ENCODE data around the gene CACNA2D3. TPM values are rescaled to one million over a fixed set of nuclear protein-coding genes. Genes with fewer than 3 reads are reported as not detected.

Gene CACNA2D3
- total and polyA plus RNA-seq, 9 donors, result 1.4 to 3.1 (median 2.3) TPM

GRCh38 chr3:54698054-54698453 lies 575.7 kb downstream of the CACNA2D3 start:
- H3K27ac ChIP-seq (ENCODE audit: low read length), result no peak overlapping the region
- H3K4me3 ChIP-seq (ENCODE audit: low read length), result no peak overlapping the region
- no peaks in the 10 kb centered on the region for H3K36me3 ChIP-seq (ENCODE audit: control insufficient read depth, insufficient read depth, low read length)
- 20% methylated on average over 1 of the region's 1 CpG for WGBS (ENCODE audit: insufficient coverage)
- DNase-seq, result no peak
- H3K4me1 ChIP-seq (ENCODE audit: control insufficient read depth, insufficient read depth, low read length), result no peaks in the 10 kb centered on the region
- no peaks in the 10 kb centered on the region for H3K9me3 ChIP-seq (replicated peaks; ENCODE audit: control insufficient read depth, low read depth, low read length)
- no peaks in the 10 kb centered on the region for H3K27me3 ChIP-seq (ENCODE audit: control insufficient read depth, insufficient read depth, low read length)

DNA sequence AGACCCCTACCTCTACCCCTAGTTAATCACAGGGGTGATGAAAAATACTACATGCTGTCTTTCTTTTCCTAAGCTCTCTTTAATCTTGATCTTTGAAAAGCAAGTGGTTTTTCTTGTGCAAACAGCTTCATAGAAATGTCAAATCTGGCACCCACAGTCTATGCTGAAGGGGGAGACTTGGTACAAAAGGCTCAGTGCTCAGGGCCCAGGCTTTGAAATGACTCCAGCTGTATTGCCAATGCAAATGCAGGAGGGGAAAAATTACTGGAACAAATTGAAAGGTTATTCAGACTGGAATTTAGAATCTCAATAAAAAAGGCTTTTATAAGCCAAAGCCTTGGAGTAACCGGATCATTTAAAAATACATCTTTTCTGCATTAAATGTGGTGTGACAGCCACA lies 581.6 kb downstream of the CACNA2D3 start:
- peaks cover 8% of the 10 kb centered on the region for H3K4me1 ChIP-seq (ENCODE audit: control insufficient read depth, insufficient read depth, low read length)
- H3K9me3 ChIP-seq (replicated peaks; ENCODE audit: control insufficient read depth, low read depth, low read length), result no peaks in the 10 kb centered on the region
- DNase-seq, result peak; percentile 37
- no peak overlapping the region for H3K27ac ChIP-seq (ENCODE audit: low read length)
- WGBS (ENCODE audit: insufficient coverage), result no CpG with 5 or more reads among the region's 1 CpG
- H3K4me3 ChIP-seq (ENCODE audit: low read length), result no peak overlapping the region
- no peaks in the 10 kb centered on the region for H3K27me3 ChIP-seq (ENCODE audit: control insufficient read depth, insufficient read depth, low read length)
- H3K36me3 ChIP-seq (ENCODE audit: control insufficient read depth, insufficient read depth, low read length), result no peaks in the 10 kb centered on the region

GRCh38 chr3:54705730-54706129 lies 583.4 kb downstream of the CACNA2D3 start:
- no CpG with 5 or more reads among the region's 3 CpGs for WGBS (ENCODE audit: insufficient coverage)
- Histone ChIP-seq H3K4me1 (ENCODE audit: control insufficient read depth, insufficient read depth, low read length) (peaks cover 8% of the 10 kb centered on the region), H3K36me3 (ENCODE audit: control insufficient read depth, insufficient read depth, low read length) (no peaks in the 10 kb centered on the region), H3K9me3 (replicated peaks; ENCODE audit: control insufficient read depth, low read depth, low read length) (no peaks in the 10 kb centered on the region), H3K27ac (ENCODE audit: low read length) (no peak overlapping the region), H3K4me3 (ENCODE audit: low read length) (no peak overlapping the region), H3K27me3 (ENCODE audit: control insufficient read depth, insufficient read depth, low read length) (no peaks in the 10 kb centered on the region)
- DNase-seq, result no peak

DNA sequence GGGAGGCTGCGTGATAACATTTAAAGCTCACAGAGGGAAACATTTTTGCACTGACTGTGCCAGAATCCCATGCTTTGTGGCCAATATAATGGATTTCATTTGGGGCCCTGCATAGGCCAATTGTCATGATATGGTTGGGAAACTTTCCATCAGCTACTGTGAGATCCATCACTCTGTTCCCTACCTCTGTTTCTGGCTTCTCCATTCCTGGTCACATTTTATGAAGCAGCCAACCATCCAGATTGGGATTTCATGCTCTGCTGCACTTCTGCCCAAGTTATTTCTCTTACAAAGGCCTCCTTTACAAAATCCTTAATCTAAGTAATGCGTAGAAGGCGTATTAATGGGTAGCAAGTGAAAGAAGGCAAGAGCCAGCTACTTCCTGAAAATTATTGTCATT lies 584.4 kb downstream of the CACNA2D3 start:
- peak overlapping the region; percentile 25 for H3K27ac ChIP-seq (ENCODE audit: low read length)
- peaks cover 8% of the 10 kb centered on the region for H3K4me1 ChIP-seq (ENCODE audit: control insufficient read depth, insufficient read depth, low read length)
- no peak overlapping the region for H3K4me3 ChIP-seq (ENCODE audit: low read length)
- no peaks in the 10 kb centered on the region for H3K36me3 ChIP-seq (ENCODE audit: control insufficient read depth, insufficient read depth, low read length)
- peak; percentile 75 for DNase-seq
- WGBS (ENCODE audit: insufficient coverage), result 40% methylated on average over 1 of the region's 3 CpGs
- no peaks in the 10 kb centered on the region for H3K27me3 ChIP-seq (ENCODE audit: control insufficient read depth, insufficient read depth, low read length)
- no peaks in the 10 kb centered on the region for H3K9me3 ChIP-seq (replicated peaks; ENCODE audit: control insufficient read depth, low read depth, low read length)

- no peak overlapping the region for H3K4me3 ChIP-seq (ENCODE audit: low read length)
- H3K27me3 ChIP-seq (ENCODE audit: control insufficient read depth, insufficient read depth, low read length), result no peaks in the 10 kb centered on the region
- no CpG with 5 or more reads among the region's 3 CpGs for WGBS (ENCODE audit: insufficient coverage)
- DNase-seq, result no peak
- no peaks in the 10 kb centered on the region for H3K36me3 ChIP-seq (ENCODE audit: control insufficient read depth, insufficient read depth, low read length)
- no peak overlapping the region for H3K27ac ChIP-seq (ENCODE audit: low read length)
- H3K9me3 ChIP-seq (replicated peaks; ENCODE audit: control insufficient read depth, low read depth, low read length), result peaks cover 2% of the 10 kb centered on the region
- peaks cover 11% of the 10 kb centered on the region for H3K4me1 ChIP-seq (ENCODE audit: control insufficient read depth, insufficient read depth, low read length)
These were observed 587.4 kb downstream of the CACNA2D3 start for GRCh38 chr3:54709785-54710184.

DNA sequence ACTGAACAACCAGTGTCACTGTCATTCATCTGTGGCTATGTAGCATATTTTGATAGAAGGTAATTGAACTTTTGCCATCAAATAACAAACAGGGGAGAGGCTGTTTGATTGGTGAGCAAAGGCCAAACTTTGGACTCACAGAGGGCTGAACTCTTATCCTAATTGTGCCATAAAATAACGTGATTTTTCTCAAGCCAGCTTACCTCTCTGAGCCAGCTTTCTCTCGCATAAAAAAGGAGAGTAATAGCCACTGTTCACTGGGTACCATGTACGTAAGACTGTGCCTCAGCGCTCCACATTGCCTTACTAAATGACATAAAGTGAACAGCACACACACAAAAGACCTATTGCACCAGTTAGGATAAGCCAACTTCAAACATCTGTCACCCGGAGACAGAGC lies 588.6 kb downstream of the CACNA2D3 start:
- no peak for DNase-seq
- peaks cover 2% of the 10 kb centered on the region for H3K9me3 ChIP-seq (replicated peaks; ENCODE audit: control insufficient read depth, low read depth, low read length)
- no peaks in the 10 kb centered on the region for H3K36me3 ChIP-seq (ENCODE audit: control insufficient read depth, insufficient read depth, low read length)
- no peak overlapping the region for H3K27ac ChIP-seq (ENCODE audit: low read length)
- H3K4me3 ChIP-seq (ENCODE audit: low read length), result no peak overlapping the region
- H3K27me3 ChIP-seq (ENCODE audit: control insufficient read depth, insufficient read depth, low read length), result no peaks in the 10 kb centered on the region
- peaks cover 6% of the 10 kb centered on the region for H3K4me1 ChIP-seq (ENCODE audit: control insufficient read depth, insufficient read depth, low read length)
- WGBS (ENCODE audit: insufficient coverage), result 83% methylated on average over 3 of the region's 5 CpGs

- H3K9me3 ChIP-seq (replicated peaks; ENCODE audit: control insufficient read depth, low read depth, low read length), result peaks cover 2% of the 10 kb centered on the region
- H3K36me3 ChIP-seq (ENCODE audit: control insufficient read depth, insufficient read depth, low read length), result no peaks in the 10 kb centered on the region
- H3K27ac ChIP-seq (ENCODE audit: low read length), result no peak overlapping the region
- peak; percentile 84 for DNase-seq
- 30% methylated on average over 3 of the region's 5 CpGs for WGBS (ENCODE audit: insufficient coverage)
- H3K27me3 ChIP-seq (ENCODE audit: control insufficient read depth, insufficient read depth, low read length), result no peaks in the 10 kb centered on the region
- H3K4me1 ChIP-seq (ENCODE audit: control insufficient read depth, insufficient read depth, low read length), result peaks cover 3% of the 10 kb centered on the region
- no peak overlapping the region for H3K4me3 ChIP-seq (ENCODE audit: low read length)
These were observed 590.2 kb downstream of the CACNA2D3 start for GRCh38 chr3:54712539-54712938.

DNA sequence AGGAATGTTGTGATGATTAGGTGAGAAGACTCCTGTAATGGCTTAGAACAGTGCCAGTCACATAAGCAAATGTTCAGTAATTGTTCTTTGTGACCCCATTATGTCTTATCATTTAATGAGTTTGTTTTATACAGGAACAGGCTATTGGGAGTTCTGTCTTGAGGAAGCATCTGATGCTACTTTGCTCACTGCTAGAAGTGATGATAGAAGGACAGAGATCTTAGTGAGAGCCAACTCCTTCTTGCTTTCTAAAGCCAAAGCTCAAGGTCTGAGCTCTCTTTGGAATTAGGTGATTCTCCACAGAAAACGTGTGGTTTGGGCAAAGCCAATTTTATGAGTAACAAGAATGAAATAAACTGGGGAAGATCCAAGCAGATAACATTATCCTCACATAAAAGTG lies 590.7 kb downstream of the CACNA2D3 start:
- DNase-seq, result no peak
- peaks cover 2% of the 10 kb centered on the region for H3K9me3 ChIP-seq (replicated peaks; ENCODE audit: control insufficient read depth, low read depth, low read length)
- H3K4me1 ChIP-seq (ENCODE audit: control insufficient read depth, insufficient read depth, low read length), result peaks cover 3% of the 10 kb centered on the region
- no peak overlapping the region for H3K4me3 ChIP-seq (ENCODE audit: low read length)
- H3K27me3 ChIP-seq (ENCODE audit: control insufficient read depth, insufficient read depth, low read length), result no peaks in the 10 kb centered on the region
- no peaks in the 10 kb centered on the region for H3K36me3 ChIP-seq (ENCODE audit: control insufficient read depth, insufficient read depth, low read length)
- no CpG with 5 or more reads among the region's 1 CpG for WGBS (ENCODE audit: insufficient coverage)
- no peak overlapping the region for H3K27ac ChIP-seq (ENCODE audit: low read length)

DNA sequence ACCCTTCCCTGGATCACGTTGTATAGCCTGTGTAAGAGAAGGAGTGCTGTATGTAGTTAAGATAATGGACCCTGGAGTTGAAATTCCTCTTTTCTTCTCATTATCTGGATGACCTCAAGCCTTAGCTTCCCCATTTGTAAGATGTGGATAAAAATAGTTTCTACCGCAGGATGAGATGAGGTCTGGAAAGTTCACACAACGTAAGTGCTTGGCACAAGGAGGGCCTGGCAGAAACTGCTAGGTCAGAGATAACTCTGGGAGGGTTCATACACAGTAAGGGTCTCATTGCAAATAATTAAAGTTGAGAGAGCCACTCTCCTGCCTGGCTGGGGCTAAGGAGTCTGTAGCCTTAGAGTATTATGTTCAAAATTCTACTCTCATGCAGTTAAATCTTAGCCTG lies 591.1 kb downstream of the CACNA2D3 start:
- H3K27me3 ChIP-seq (ENCODE audit: control insufficient read depth, insufficient read depth, low read length), result no peaks in the 10 kb centered on the region
- peaks cover 2% of the 10 kb centered on the region for H3K9me3 ChIP-seq (replicated peaks; ENCODE audit: control insufficient read depth, low read depth, low read length)
- WGBS (ENCODE audit: insufficient coverage), result 65% methylated on average over 2 of the region's 3 CpGs
- no peak overlapping the region for H3K27ac ChIP-seq (ENCODE audit: low read length)
- peaks cover 3% of the 10 kb centered on the region for H3K4me1 ChIP-seq (ENCODE audit: control insufficient read depth, insufficient read depth, low read length)
- no peaks in the 10 kb centered on the region for H3K36me3 ChIP-seq (ENCODE audit: control insufficient read depth, insufficient read depth, low read length)
- no peak overlapping the region for H3K4me3 ChIP-seq (ENCODE audit: low read length)
- DNase-seq, result peak; percentile 36

GRCh38 chr3:54714035-54714434 lies 591.7 kb downstream of the CACNA2D3 start:
- Histone ChIP-seq H3K4me1 (ENCODE audit: control insufficient read depth, insufficient read depth, low read length) (peaks cover 3% of the 10 kb centered on the region), H3K36me3 (ENCODE audit: control insufficient read depth, insufficient read depth, low read length) (no peaks in the 10 kb centered on the region), H3K27me3 (ENCODE audit: control insufficient read depth, insufficient read depth, low read length) (no peaks in the 10 kb centered on the region), H3K27ac (ENCODE audit: low read length) (no peak overlapping the region), H3K4me3 (ENCODE audit: low read length) (no peak overlapping the region), H3K9me3 (replicated peaks; ENCODE audit: control insufficient read depth, low read depth, low read length) (peaks cover 2% of the 10 kb centered on the region)
- 88% methylated on average over 4 of the region's 5 CpGs for WGBS (ENCODE audit: insufficient coverage)
- no peak for DNase-seq

- Histone ChIP-seq H3K4me3 (ENCODE audit: low read length) (no peak overlapping the region), H3K27ac (ENCODE audit: low read length) (no peak overlapping the region), H3K9me3 (replicated peaks; ENCODE audit: control insufficient read depth, low read depth, low read length) (peaks cover 2% of the 10 kb centered on the region), H3K36me3 (ENCODE audit: control insufficient read depth, insufficient read depth, low read length) (no peaks in the 10 kb centered on the region), H3K27me3 (ENCODE audit: control insufficient read depth, insufficient read depth, low read length) (no peaks in the 10 kb centered on the region), H3K4me1 (ENCODE audit: control insufficient read depth, insufficient read depth, low read length) (no peaks in the 10 kb centered on the region)
- 85% methylated on average over 9 of the region's 18 CpGs for WGBS (ENCODE audit: insufficient coverage)
- no peak for DNase-seq
These were observed 595.2 kb downstream of the CACNA2D3 start for GRCh38 chr3:54717506-54717905.

All from muscle of leg (tissue), 11 donors.